Measurements from ENCODE around the gene VWA8.

The VWA8 gene

GRCh38 chr13:41586216-41586615 is 374.7 kb downstream of the VWA8 start:
- no peak for DNase-seq (ENCODE audit: low read depth, low spot score)
- POLR2A ChIA-PET, result no interaction called here
- H3K4me3 ChIP-seq (ENCODE audit: low read depth, low read length), result no peak overlapping the region
- no peak for TF ChIP-seq CTCF (IDR thresholded peaks at IDR 0.05; ENCODE audit: insufficient read depth, low read length, missing control alignments)
- CTCF ChIA-PET, result no interaction called here

GRCh38 chr13:41582027-41582463 is 378.9 kb downstream of the VWA8 start:
- TF ChIP-seq CTCF (IDR thresholded peaks at IDR 0.05; ENCODE audit: insufficient read depth, low read length, missing control alignments), result no peak
- ChIA-PET POLR2A (no interaction called here), CTCF (no interaction called here)
- no peak overlapping the region for H3K4me3 ChIP-seq (ENCODE audit: low read depth, low read length)
- DNase-seq (ENCODE audit: low read depth, low spot score), result no peak

GRCh38 chr13:41580345-41580744 is 380.6 kb downstream of the VWA8 start:
- no peak overlapping the region for H3K4me3 ChIP-seq (ENCODE audit: low read depth, low read length)
- TF ChIP-seq CTCF (IDR thresholded peaks at IDR 0.05; ENCODE audit: insufficient read depth, low read length, missing control alignments), result no peak
- no peak for DNase-seq (ENCODE audit: low read depth, low spot score)
- CTCF ChIA-PET, result no interaction called here
- POLR2A ChIA-PET, result no interaction called here

- DNase-seq (ENCODE audit: low read depth, low spot score), result no peak
- H3K4me3 ChIP-seq (ENCODE audit: low read depth, low read length), result no peak overlapping the region
- TF ChIP-seq CTCF (IDR thresholded peaks at IDR 0.05; ENCODE audit: insufficient read depth, low read length, missing control alignments), result no peak
- ChIA-PET CTCF (no interaction called here), POLR2A (no interaction called here)
Measured at GRCh38 chr13:41579881-41580280, 381.0 kb downstream of the VWA8 start.

GRCh38 chr13:41579168-41579567 is 381.7 kb downstream of the VWA8 start:
- no peak overlapping the region for H3K4me3 ChIP-seq (ENCODE audit: low read depth, low read length)
- DNase-seq (ENCODE audit: low read depth, low spot score), result no peak
- ChIA-PET CTCF (interaction anchor here (1.0 kb wide), 1 partner anchor 74 kb away, joined by 5 read pairs; no protein-coding TSS in a partner anchor), POLR2A (no interaction called here)
- no peak for TF ChIP-seq CTCF (IDR thresholded peaks at IDR 0.05; ENCODE audit: insufficient read depth, low read length, missing control alignments)

GRCh38 chr13:41578371-41578770 is 382.5 kb downstream of the VWA8 start:
- no peak overlapping the region for H3K4me3 ChIP-seq (ENCODE audit: low read depth, low read length)
- TF ChIP-seq CTCF (IDR thresholded peaks at IDR 0.05; ENCODE audit: insufficient read depth, low read length, missing control alignments), result no peak
- ChIA-PET CTCF (interaction anchor here (0.9 to 1.0 kb wide), 2 partner anchors 11 to 75 kb away, joined by 3 to 5 read pairs; no protein-coding TSS in a partner anchor), POLR2A (no interaction called here)
- DNase-seq (ENCODE audit: low read depth, low spot score), result no peak

Measured in AG04449 (cell line).